HepG2 (cell line): Measurements from ENCODE around the gene RXYLT1.

Experiments
- ARNTL ChIP-seq: sonication (generic); formaldehyde crosslinking; IDR thresholded peaks from 2 replicates; pipeline ENCODE4 v1.4.0; 2020; ENCODE audit warnings: mild to moderate bottlenecking, missing genetic modification reagents
- CTCF ChIP-seq: sonication (generic); formaldehyde crosslinking; IDR thresholded peaks from 2 replicates; pipeline ENCODE4 v1.5.0; 2020; ENCODE audit warnings: mild to moderate bottlenecking, missing genetic modification reagents, moderate library complexity
- NFRKB ChIP-seq: fragments of 450-650 bp; IDR thresholded peaks from 2 replicates; pipeline ENCODE4 v1.6.1; 2017
- ZMAT3 ChIP-seq: sonication (generic); formaldehyde crosslinking; conservative IDR thresholded peaks from 2 replicates; pipeline ENCODE4 v1.7.0; 2021; ENCODE audit warnings: missing genetic modification reagents
- ZNF660 ChIP-seq: sonication (generic); formaldehyde crosslinking; IDR thresholded peaks from 2 replicates; pipeline ENCODE4 v1.5.1; 2020; ENCODE audit warnings: mild to moderate bottlenecking, low read depth, missing genetic modification reagents, borderline replicate concordance

GRCh38 chr12:63782466-63782865, 2.8 kb downstream of the RXYLT1 start:
- TF ChIP-seq CTCF (no peak), ZNF660 (CRISPR knock-in tag) (no peak), NFRKB (no peak), ZMAT3 (no peak), ARNTL (no peak)
